8988T (cell line): ENCODE data around the gene TPM4.
"Not testable (repeated sequence)": the region's sequence is repeated elsewhere in the genome, so short reads cannot be mapped to it uniquely, and the experiment has no call there.

Experiments
- DNase-seq: peaks from one replicate; pipeline ENCODE4 v3.0.0; 2011

Gene TPM4

DNA sequence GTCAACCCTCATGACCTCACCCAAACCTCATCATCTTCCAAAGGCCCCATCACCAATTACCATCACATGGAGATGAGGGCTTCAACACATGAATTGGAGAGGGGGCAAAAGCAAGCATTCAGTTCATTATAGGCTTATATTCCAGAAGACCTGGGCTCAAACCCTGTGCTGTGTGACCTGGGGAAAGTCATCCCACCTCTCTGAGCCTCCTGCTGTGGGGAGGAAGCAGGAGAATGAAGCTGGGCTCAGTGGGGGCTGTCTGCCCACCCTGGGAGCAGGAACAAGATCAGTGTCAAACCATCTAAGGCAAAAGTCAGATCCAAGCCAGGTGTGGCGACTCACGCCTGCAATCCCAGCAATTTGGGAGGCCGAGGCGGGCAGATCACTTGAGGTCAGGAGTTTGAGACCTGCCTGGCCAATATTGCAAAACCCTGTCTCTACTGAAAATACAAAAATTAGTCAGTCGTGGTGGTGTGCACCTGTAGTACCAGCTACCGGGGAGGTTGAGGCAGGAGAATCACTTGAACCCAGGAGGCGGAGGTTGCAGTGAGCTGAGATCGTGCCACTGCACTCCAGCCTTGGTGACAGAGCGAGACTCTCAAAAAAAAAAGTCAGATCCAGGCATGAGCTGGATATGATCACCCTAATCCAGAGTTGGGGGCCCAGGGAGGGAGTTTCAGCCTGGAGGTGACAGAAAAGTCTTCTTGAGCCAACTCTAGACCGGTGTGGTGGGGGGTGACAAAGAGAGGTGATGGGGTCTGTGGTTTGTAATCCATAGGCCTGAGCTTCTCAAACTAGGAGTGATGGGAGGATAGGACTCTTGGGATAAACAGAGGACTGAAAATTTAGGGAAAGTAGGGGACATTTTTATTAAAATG lies 1.6 kb upstream of the TPM4 start:
- no peak for DNase-seq

DNA sequence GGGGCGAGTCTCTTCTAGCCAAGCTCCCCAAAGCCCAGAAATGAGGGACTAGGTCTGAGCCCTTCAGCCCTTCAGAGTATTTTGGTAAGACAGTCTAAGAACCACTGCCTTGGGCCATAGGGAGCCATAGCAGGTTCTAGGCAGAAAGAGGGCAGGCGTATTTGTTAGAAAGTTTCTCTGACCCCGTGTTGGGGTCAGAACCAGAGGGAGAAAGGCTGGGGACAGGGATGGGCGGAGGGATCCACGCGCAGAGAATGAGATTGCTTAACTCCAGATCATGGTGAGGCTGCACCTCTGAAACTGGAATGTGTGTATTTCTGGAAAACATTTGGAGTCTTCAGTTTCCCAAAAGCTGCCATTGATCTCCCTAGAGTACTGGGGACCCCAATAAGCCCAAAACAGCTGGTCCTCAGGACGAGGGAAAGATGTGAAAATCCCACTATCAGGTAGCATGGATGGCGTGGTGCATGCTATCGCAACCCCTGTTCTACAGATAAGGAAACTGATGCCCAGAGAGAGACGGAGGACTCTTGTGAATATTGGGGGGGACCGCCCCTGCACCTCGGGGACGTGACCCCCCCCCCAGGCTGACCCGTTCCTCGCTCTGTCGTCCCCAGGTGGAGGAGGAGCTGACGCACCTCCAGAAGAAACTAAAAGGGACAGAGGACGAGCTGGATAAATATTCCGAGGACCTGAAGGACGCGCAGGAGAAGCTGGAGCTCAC lies 703 bp upstream of the TPM4 start:
- DNase-seq = no peak

DNA sequence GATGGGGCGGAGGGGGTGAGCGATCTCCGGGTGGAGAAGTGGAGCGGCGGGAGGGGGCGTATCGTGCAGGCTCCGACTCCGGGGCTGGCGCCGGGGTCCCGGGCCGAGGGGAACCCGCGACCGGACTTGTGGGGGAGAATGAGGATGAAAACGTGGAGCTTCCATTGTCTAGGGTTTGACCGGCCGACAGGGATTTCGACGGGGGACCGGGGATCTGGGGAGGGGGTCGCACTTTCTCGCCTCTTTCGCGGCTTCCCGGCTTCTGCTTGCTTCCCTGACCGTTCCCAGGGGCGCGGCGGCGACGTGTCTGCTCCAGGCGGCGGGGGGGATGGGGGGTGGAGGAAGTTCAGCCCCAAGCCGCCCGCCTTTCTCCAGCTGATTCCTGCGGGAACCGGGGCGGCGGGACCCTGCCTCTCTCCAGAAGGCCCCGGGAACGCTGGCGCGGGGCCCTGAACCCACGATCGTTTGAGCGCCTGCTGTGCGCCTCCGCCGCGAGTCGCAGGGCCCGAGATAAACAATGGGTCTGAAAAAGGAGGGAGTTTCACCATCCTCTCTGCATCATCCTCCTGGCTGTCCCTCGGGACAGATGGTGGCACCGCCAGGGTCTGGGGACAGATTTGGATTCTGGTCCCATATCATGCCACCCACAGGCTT lies 790 bp downstream of the TPM4 start:
- DNase-seq = no peak

DNA sequence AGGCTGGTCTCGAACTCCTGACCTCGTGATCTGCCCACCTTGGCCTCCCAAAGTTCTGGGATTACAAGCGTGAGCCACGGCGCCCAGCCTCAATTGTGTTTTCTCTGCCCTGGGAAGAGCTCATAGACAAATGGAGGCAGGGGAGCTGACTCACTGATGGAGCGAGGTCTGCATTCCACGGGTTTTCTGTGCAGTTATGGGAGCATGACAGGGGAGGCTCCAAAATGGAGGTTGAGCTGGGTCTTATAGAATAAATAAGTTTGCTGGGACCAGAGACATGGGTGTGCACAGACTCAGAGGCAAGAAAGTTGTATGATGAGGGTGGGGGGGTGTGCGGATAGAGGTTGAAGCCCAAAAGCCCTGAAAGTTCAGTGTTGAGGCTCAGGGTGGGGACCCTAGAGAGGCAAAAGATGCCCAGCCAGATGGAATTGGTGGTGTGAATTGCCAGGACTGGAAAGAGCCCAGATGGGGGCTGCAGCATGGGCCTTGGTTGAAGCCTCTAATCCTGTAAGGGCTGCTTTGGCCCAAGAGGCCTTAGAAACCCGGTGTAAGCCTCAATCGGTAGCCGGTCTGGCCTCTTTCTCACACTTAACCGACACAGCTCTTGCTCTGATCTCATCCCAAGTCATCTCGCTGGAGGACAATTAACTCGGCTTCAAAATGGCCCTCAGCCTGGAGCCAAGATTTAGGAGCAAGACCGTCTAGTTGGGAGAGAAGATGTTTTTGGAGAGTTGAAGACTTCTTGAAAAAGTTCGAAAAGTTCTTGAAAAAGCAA lies 1.9 kb downstream of the TPM4 start:
- no peak for DNase-seq

DNA sequence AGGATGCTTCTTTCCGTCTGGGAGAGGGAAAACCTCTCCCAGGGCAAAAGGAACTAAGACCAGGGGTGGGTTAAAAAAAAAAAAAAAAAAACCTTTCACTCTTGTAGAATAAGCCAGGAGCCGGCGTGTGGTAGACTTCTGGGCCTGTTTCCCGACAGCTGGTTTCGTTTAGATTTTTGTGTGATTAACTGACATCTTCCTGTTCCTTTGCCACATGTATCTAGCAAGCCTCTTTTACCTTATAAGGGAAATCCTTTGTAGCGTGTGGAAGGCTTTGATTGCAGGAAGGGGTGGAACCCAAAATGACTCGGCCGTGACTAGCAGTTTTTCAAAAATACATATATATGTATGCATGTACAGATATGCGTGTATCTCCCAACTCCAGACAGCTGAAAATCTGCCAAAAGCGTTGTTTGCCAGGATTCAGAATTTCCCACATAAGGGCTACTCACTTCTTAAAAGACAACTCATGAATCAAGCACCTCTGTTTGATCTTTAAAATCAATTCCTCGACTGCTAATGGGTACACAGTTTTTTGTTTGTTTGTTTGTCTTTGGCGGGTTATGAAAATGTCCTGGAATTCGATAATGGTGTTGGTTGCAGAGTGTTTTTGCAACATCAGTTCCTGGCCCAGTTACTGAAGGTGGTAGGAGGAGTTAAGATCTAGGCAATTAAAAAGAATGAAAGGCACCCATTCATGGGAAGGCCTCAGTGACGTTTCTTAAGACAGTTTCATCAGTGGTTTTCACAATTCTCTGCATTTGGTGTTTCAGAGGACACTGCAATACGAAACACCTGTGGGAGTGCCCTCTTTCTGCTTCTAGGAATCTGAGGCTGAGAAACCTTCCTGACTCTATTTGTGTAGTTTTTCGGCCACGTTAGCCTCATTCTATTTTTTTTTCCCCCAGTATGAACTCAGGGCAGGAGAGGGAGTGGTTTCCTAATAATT lies 2.7 kb downstream of the TPM4 start:
- no peak for DNase-seq

DNA sequence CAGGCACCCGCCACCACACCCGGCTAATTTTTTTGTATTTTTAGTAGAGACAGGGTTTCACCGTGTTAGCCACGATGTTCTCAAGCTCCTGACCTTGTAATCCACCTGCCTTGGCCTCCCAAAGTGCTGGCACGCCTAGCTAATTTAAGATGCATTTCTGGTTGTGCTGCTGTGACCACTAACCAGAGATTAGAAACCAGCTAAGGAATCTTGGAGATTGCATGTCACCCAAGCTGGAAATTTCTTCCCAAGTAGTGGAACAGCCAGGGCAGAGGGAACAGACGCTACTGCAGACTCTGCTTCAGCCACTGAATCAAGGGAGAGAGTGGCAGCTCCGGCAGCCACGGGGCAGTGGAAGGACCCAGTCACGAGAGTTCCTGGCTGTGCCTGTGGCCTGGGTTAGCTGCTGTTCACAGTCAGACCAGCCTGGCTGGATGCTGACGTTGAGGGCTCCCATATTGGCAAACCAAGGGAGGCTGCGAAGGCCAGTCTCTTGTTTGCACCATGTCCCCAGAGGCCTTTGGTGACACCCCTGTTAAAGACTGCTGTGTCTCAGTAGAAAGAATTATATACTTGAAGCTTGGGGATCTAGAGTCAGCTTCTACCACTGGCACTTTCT lies 7.9 kb downstream of the TPM4 start:
- DNase-seq = no peak

DNA sequence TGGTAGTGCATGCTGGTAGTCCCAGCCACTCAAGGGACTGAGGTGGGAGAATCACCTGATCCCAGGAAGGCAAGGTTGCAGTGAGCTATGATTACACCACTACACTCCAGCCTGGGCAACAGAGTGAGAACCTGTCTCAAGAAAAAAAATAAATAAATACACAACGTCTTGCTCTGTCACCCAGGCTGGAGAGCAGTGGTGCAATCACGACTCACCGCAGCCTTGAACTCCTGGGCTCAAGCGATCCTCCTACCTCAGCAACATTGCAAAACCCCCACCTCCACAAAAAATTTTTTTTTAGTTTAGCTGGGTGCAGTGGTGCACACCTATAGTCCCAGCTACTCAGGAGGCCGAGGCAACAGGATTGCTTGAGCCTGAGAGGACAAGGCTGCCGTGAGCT lies 8.8 kb downstream of the TPM4 start:
- DNase-seq = no peak

DNA sequence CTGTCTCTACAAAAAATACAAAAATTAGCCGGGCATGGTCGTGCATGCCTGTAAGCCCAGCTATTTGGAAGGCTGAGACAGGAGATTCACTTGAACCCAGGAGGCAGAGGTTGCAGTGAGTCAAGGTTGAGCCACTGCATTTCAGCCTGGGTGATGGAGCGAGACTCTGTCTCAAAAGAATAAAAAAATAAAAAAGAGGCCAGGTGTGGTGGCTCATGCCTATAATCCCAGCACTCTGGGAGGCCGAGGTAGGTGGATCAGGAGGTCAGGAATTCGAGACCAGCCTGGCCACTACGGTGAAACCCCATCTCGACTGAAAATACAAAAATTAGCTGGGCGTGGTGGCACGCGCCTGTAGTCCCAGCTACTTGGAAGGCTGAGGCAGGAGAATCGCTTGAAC lies 11.1 kb downstream of the TPM4 start:
- not testable (repeated sequence) for DNase-seq

DNA sequence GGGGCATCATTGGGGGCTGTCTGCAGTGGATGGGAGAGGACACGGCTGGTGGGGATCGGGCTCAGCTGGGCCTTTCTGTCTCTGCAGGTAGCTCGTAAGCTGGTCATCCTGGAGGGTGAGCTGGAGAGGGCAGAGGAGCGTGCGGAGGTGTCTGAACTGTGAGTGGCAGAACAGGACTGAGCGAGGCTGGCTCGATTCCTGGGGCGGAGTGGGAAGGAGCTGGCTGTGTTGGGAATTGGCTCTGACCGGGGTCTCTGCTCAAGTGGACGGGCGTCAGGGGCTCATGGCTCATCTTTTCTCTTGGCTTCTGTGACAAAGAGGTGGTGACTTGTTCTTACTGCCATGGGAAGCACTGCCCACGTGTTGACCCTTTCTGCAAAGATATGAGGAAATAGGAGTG lies 11.6 kb downstream of the TPM4 start:
- DNase-seq = no peak

DNA sequence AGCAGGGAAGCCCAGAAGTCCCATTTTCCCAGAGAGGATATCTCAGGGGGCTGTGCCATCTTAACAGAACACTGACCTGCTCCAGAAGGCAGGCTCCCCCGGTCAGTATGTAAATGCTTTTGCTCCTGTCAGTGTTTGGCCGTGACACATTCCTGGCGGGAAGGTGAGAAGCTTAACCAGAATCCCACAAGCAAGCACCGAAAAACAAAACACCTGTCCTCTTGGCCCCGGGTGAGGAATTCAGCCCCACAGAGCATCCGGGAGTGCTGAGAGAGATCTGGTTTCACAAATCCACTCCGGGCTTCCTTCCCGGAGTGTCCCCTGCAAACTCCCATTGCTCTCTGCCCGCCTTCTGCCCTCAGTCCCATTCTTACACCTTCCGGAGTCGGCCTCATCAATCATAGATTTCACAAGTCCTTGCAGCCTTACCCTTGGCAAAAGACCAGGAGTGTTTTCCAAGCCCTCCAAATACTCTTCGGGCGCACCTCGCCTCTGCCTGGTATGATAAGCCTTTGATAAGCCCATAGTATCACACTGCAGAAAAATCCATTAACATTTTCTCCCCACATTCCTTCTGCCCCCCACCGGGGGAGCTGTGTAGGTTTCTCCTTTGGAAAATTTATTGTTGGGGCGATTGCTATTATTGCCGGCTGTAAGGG lies 12.2 kb downstream of the TPM4 start:
- DNase-seq = no peak

DNA sequence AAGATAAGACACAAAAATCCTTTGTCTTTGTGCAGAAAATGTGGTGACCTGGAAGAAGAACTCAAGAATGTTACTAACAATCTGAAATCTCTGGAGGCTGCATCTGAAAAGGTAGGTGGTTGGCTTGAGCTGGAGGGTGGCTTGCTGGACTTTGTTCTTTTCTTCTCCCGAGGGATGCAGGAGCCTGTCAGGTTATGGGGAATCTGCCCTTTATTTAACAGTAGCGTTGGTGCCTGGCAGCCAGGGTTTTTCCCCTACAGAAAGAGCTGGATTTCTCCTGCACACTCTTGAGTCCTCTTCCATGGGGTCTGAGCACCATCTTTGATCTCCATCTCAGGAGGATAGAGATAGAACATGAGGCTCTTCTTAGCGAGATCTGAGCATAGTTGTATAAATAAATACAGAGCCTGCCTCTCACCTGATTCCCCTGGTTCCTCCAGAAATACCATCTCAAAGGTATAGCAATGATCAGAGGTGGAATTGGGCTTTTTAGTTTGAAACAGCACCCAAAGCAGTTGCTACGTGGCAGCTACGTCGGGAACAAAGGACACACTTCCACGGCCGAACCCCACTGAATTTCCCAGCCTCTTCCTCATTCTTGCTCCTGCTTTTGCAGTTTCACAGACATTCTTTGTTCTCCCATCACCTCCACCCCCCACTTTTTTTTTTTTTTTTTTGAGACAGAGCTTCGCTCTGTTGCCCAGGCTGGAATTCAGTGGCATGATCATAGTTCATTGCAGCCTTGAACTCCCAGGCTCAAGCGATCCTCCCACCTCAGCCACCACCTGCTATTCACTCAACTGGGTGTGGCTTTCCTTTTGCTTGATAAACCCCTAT lies 12.9 kb downstream of the TPM4 start:
- DNase-seq = no peak

DNA sequence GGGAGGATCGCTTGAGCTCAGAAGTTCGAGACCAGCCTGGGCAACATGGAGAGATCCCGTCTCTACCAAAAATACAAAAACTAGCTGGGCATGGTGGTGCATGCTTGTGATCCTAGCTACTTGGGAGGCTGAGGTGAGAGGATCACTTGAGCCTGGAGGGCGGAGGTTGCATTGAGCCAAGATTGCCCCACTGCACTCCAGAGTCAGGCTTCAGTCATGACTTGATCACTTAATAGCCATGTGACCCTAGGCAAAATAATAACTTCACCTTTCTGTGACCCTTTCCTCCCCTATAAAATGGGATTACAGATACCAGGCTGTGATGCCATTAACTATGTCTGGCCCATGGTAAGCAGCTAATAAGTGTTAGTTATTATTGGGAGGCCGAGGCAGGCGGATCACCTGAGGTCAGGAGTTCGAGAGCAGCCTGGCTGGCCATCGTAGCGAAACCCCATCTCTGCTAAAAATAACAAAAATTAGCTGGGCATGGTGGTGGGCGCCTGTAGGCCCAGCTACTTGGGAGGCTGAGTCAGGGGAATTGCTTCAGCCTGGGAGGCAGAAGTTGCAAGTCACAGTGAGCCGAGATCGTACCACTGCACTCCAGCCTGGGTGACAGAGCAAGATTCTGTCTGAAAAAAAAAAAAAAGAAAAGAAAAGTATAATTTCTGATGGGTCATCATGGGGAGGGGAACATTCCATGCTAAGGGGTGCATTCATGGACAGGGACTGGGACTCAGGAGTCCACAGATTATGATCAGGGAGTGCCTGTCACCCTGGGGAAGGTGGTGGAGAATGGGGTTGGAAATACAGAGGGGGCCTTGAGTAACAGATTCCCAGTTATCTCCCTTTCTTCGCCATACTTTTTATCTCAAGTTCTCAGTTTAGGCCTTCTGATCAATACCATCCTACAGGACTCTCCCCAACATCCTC lies 15.5 kb downstream of the TPM4 start:
- no peak for DNase-seq

DNA sequence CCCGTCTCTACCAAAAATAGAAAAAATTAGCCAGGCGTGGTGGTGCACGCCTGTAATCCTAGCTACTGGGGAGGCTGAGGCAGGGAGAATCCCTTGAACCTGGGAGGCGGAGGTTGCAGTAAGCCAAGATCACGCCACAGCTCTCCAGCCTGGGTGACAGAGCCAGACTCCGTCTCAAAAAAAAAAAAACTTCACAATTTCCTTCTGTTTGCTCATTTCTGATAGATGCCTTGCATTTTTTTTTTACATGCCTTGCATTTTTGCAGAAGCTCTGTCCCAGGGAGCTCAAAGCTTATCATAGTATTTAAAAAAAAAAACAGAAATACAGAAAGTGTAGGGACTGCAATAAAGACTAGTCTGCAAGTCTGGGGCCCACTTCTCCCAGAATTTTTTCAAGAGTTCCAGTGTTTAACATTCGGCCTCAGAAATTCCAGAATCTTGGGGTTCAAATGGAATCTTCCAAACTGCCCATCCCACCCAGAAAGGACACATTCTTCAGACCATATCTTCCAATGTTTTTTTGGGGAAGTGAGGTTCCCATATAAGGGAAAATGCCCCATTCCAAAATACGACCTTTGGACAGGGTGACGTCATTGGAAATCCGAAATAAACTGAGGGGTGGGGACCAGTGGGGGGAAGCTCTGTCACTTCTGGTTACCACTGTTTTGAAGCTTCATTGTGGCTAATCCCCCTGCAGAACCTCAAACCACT lies 18.2 kb downstream of the TPM4 start:
- DNase-seq = no peak

DNA sequence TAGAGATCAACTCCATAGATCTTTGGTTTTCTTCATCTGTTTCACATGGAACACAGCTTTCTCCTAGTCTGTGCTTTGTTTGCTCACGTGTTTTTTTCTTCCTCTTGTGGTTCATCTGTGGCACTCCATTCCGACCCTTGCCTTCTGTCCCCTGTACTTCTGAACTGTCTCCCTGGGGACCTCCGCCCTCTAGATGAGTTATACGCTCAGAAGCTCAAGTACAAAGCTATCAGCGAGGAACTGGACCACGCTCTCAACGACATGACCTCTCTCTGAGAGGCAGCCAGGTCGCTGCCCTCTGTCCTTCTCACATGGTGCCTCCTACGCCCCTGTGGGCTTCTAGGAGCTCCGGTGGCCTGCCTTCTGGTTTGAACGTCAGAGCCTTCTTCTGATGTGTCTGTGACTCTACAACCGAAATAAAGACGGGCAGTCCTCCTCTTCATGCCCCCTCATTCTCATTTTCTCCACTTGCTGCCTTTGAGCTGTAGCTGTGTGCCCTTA lies 18.8 kb downstream of the TPM4 start:
- no peak for DNase-seq

DNA sequence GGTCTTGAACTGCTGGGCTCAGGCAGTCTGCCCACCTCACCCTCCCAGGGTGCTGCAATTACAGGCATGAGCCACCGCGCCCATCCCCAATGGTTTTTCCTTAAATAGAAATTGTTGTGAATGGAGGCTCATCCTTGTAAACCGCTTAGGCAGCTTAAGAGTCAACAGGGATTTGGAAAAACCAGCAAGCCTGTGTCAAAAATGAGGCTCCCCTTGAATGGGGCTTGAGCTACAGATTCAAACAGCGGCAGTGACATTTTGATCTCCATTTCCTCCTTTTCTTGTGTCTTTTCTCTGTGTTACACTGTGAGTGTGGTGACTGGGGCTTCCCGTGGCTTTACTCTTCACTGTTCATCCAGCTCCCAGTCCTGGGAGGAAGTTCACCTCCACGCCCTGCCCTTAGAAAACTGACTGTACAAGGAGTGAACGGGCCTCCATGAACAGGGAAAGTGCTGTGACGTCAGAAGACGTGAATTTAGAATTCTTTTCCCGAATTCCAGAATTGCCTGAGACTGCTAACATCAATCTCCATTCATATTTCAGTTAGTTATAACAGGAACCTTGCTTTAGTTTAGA lies 20.1 kb downstream of the TPM4 start:
- DNase-seq = no peak

DNA sequence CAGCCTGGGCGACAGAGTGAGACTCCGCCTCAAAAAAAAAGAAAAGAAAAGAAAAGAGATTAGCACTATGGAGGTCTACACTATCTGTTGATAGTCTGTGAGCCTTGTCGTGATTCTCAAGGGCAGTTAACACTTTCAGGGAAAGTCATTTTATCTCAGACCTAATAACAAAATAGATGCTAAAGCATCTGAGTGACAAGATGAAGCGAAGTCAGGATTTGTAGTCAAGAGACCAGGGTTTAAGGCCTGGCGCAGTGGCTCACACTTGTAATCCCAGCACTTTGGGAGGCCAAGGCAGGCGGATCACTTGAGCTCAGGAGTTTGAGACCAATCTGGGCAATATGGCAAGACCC lies 22.1 kb downstream of the TPM4 start:
- no peak for DNase-seq

DNA sequence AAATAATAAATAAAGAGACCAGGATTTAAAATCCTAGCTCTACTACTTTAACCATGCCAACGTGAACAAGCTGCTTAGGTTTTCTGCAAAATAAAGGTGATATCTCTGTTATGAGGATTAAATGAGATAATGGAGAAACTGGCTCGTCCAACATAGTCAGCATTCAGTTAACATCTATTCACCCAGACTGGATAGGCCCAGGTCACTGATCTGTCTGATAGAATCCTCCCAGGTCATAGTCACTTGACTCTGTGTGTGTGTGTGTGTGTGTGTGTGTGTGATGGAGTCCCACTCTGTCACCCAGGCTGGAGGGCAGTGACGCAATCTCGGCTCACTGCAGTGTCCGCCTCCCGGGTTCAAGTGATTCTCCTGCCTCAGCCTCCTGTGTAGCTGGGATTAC lies 22.5 kb downstream of the TPM4 start:
- DNase-seq = no peak
